Smooth muscle cell (in vitro differentiated cells): ENCODE data around the gene NLRX1. TPM values are rescaled to one million over a fixed set of nuclear protein-coding genes. Genes with fewer than 3 reads are reported as not detected.

Experiments
- DNase-seq: peaks from one replicate; lab custom pipeline; 2025; ENCODE audit not compliant: unreplicated experiment; lab: John Stamatoyannopoulos, UW
- H2AFZ ChIP-seq: fragments of 200-600 bp; sonication (generic); 2 replicates; pipeline ENCODE4 v1.6.0; 2016; ENCODE audit warnings: antibody characterized with exemption, low read depth, mild to moderate bottlenecking
- H3F3A ChIP-seq: fragments of 200-600 bp; sonication (generic); 2 replicates; pipeline ENCODE4 v1.6.0; 2017; ENCODE audit warnings: antibody characterized with exemption, low read depth
- H3K27ac ChIP-seq: fragments of 200-600 bp; sonication (generic); 2 replicates; pipeline ENCODE4 v1.5.1; 2016; ENCODE audit warnings: low read depth, mild to moderate bottlenecking
- H3K27me3 ChIP-seq: fragments of 200-600 bp; sonication (generic); 2 replicates; pipeline ENCODE4 v1.6.1; 2016; ENCODE audit warnings: low read depth, mild to moderate bottlenecking
- H3K36me3 ChIP-seq: fragments of 200-600 bp; sonication (generic); 2 replicates; pipeline ENCODE4 v1.5.1; 2016; ENCODE audit warnings: low read depth
- H3K4me1 ChIP-seq: fragments of 200-600 bp; sonication (generic); 2 replicates; pipeline ENCODE4 v1.5.1; 2016; ENCODE audit warnings: low read depth
- H3K4me2 ChIP-seq: fragments of 200-600 bp; sonication (generic); 2 replicates; pipeline ENCODE4 v1.6.0; 2016; ENCODE audit warnings: mild to moderate bottlenecking
- H3K4me3 ChIP-seq: fragments of 200-600 bp; sonication (generic); 2 replicates; pipeline ENCODE4 v1.5.1; 2016; ENCODE audit warnings: mild to moderate bottlenecking
- H3K79me2 ChIP-seq: fragments of 200-600 bp; sonication (generic); 2 replicates; pipeline ENCODE4 v1.6.0; 2016; ENCODE audit warnings: low read depth, mild to moderate bottlenecking
- H3K9ac ChIP-seq: fragments of 200-600 bp; sonication (generic); 2 replicates; pipeline ENCODE4 v1.6.0; 2016; ENCODE audit warnings: low read depth
- H3K9me3 ChIP-seq: fragments of 200-600 bp; sonication (generic); replicated peaks from 2 replicates; pipeline ENCODE4 v1.5.1; 2016; ENCODE audit warnings: low read depth
- H4K20me1 ChIP-seq: fragments of 200-600 bp; sonication (generic); 2 replicates; pipeline ENCODE4 v1.6.0; 2016; ENCODE audit warnings: low read depth
- CTCF ChIP-seq: fragments of 200-600 bp; sonication (generic); IDR thresholded peaks from 2 replicates; pipeline ENCODE4 v1.5.1; 2017; ENCODE audit warnings: borderline replicate concordance, mild to moderate bottlenecking, antibody characterized with exemption; ENCODE audit not compliant: insufficient read depth, poor library complexity, severe bottlenecking
- WGBS: methylation state at CpG from one replicate; pipeline ENCODE4 v1.1.7; 2016; ENCODE audit warnings: low lambda C conversion rate; 5-methylcytosine and 5-hydroxymethylcytosine counted together
- polyA plus RNA-seq: library from polyadenylated mRNA; unstranded; fragments of >200 nt; fragmentation: Nextera tagmentation; extraction: Ambion mirVana; gene quantifications from 2 replicates; pipeline ENCODE4 v1.2.1, GENCODE V29; 2016
- total RNA-seq: library from RNA; depleted of rRNA; stranded (reverse); fragments of >200 nt; gene quantifications from 2 replicates; pipeline ENCODE4 v1.2.3, GENCODE V29; 2014

NLRX1 gene
- total and polyA plus RNA-seq, 2 experiments from 2014 or later: 13.0 to 18.7 TPM

- Histone ChIP-seq H2AFZ (no peak overlapping the region), H4K20me1 (no peaks in the 10 kb centered on the region), H3K9ac (no peak overlapping the region), H3K4me3 (peak overlapping the region; percentile 26), H3K27me3 (no peaks in the 10 kb centered on the region), H3K79me2 (no peaks in the 10 kb centered on the region), H3K36me3 (no peaks in the 10 kb centered on the region), H3K4me2 (no peak overlapping the region), H3F3A (no peaks in the 10 kb centered on the region), H3K4me1 (no peaks in the 10 kb centered on the region), H3K9me3 (no peaks in the 10 kb centered on the region), H3K27ac (no peak overlapping the region)
- WGBS: 76% methylated on average over 15 of the region's 15 CpGs
- TF ChIP-seq CTCF: no peak
- DNase-seq: no peak
Observed at GRCh38 chr11:119185981-119186634, 17.6 kb downstream of the NLRX1 start.

GRCh38 chr11:119187123-119187892 lies 18.8 kb downstream of the NLRX1 start:
- no peak for DNase-seq
- H3K4me1 ChIP-seq: no peaks in the 10 kb centered on the region
- no peak overlapping the region for H3K4me3 ChIP-seq
- no peaks in the 10 kb centered on the region for H3F3A ChIP-seq
- H4K20me1 ChIP-seq: no peaks in the 10 kb centered on the region
- H2AFZ ChIP-seq: no peak overlapping the region
- H3K36me3 ChIP-seq: no peaks in the 10 kb centered on the region
- H3K79me2 ChIP-seq: no peaks in the 10 kb centered on the region
- H3K4me2 ChIP-seq: no peak overlapping the region
- 92% methylated on average over 21 of the region's 21 CpGs for WGBS
- no peak overlapping the region for H3K9ac ChIP-seq
- H3K27ac ChIP-seq: no peak overlapping the region
- TF ChIP-seq CTCF: no peak
- no peaks in the 10 kb centered on the region for H3K27me3 ChIP-seq
- H3K9me3 ChIP-seq: no peaks in the 10 kb centered on the region

GRCh38 chr11:119188067-119188466 lies 19.5 kb downstream of the NLRX1 start:
- 97% methylated on average over 5 of the region's 11 CpGs for WGBS
- Histone ChIP-seq H3K9me3 (no peaks in the 10 kb centered on the region), H3K27me3 (no peaks in the 10 kb centered on the region), H3K4me1 (no peaks in the 10 kb centered on the region), H3K79me2 (no peaks in the 10 kb centered on the region), H3F3A (no peaks in the 10 kb centered on the region), H2AFZ (no peak overlapping the region), H3K4me3 (no peak overlapping the region), H3K4me2 (no peak overlapping the region), H4K20me1 (no peaks in the 10 kb centered on the region), H3K27ac (no peak overlapping the region), H3K9ac (no peak overlapping the region), H3K36me3 (no peaks in the 10 kb centered on the region)
- no peak for TF ChIP-seq CTCF
- no peak for DNase-seq
